HEK293 (cell line): ENCODE measurements around the gene ZNF12.

Experiments used
- SALL2 ChIP-seq: fragments of 450-650 bp; formaldehyde crosslinking; IDR thresholded peaks from 2 replicates; pipeline ENCODE4 v1.5.0; 2017; ENCODE audit warnings: missing biosample characterization, mild to moderate bottlenecking, missing genetic modification characterization, borderline replicate concordance
- TRIM28 ChIP-seq: IDR thresholded peaks from 2 replicates; pipeline ENCODE4 v1.6.1; 2011; ENCODE audit warnings: low read length, control low read depth, borderline replicate concordance

DNA sequence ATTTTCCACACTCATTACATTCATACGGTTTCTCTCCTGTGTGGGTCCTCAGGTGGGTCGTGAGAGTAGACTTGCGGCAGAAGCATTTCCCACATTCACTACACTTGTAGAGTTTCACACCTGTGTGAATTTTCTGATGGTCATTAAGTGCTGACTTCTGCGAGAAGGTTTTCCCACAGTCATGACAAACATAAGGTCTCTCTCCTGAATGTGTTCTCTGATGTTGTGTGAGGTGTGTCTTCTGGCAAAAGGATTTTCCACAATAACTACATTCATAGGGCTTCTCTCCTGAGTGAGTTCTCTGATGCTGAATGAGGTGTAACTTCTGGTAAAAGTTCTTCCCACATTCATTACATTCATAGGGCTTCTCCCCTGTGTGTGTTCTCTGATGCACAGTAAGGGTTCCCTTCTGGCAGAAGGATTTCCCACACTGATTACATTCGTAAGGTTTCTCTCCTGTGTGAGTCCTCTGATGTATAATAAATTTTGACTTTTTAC is 15.1 kb downstream of the ZNF12 start:
- TF ChIP-seq TRIM28 (no peak; the same call in 1 of the 2 replicates), SALL2 (tag by site-specific recombination) (no peak)
